Iris pigment epithelial cell (primary cell): ENCODE data around the gene GBGT1.
"Not testable (repeated sequence)": the region's sequence is repeated elsewhere in the genome, so short reads cannot be mapped to it uniquely, and the experiment has no call there.

Source experiments
- DNase-seq: peaks from one replicate; pipeline ENCODE4 v3.0.0-alpha.2; 2011; ENCODE audit warnings: low read depth

Gene GBGT1

DNA sequence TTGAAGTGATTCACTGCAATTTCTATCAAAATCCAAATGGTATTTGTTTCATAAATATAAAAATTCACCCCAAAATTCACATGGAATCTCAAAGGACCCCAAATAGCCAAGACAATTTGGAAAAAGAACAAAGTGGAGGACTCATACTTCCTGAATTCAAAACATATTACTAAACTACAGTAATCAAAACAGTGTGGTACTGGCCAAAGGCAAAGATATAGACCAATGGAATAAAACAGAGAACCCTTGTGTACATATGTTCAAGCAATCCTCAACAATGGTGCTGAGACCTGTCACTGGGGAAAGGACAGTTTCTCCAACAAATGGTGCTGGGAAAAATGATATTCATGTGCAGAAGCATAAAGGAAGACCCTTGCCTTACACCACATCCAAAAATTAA, 31.3 kb upstream of the GBGT1 start:
- DNase-seq, result no peak

DNA sequence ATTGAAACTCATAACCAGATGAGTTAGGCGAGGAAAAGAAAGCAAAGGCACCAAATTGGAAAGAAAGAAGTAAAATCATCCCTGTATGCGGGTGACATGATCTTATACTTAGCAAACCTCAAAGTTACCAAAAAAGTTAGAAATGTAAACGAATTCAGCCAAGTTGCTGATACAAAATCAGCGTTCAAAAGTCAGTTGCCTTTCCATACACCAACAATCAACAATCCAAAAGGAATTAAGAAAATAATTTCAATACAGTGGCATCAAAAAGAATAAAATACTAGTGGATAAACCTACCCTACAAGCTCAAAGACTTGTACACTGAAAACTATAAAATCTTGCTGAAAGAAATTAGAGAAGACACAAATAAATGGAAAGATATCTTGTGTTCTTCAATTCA, 30.9 kb upstream of the GBGT1 start:
- no peak for DNase-seq

DNA sequence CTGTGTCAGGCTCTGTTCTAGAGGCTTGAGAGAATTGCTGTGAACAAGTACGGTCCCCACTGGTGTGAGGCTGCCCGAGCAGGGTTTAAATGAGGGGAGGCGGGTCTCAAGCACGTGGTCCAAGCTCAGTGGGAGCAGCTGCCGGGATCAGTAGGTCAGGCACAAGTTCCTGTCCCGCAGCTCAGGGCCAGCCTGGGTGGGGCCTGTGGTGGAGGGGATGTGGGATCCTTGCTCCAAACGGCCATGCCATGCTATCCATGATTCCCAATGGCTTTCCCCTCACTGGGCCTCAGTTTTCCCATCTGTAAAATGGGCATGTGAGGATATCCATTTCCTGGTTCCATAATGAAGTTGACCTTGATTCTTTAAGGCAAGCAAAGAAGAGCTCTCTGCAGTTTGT, 28.3 kb upstream of the GBGT1 start:
- no peak for DNase-seq

DNA sequence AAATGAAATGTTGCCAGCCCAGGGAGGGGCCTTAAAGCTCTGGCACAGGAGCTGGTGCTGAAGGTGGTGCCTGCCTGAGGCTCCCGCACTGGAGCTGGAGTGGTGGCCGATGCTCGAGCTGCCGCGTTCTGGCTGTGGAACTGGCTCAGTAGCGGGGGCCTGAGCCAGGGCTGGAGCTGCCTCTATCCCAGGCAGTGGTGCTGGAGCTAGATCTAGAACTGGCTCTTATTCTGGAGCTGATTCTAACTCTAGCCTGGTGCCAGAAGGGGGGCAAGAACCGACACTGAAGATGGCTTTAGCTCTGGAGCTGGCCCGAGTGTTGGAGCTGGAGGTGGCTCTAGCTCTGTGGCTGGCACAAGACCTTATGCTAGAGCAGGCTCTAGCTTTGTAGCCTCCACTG, 26.1 kb upstream of the GBGT1 start:
- DNase-seq, result no peak

DNA sequence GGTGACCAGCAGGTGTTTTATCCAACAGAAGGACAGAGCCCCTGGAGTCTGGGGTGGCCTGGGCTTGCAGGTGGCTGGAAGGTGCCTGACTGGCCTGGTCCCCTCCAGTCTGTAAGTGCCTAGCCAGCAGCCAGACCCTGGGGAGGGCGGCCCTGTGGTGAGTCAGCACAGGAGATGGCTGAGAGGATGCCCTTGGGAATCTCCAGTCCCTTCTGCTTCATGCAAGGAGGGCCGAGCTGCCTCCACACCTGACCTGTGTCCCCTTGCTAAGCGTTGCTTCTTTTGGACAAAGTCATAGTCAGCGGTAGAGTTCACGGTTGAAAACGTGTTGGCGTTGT, 25.1 kb upstream of the GBGT1 start:
- DNase-seq, result no peak

DNA sequence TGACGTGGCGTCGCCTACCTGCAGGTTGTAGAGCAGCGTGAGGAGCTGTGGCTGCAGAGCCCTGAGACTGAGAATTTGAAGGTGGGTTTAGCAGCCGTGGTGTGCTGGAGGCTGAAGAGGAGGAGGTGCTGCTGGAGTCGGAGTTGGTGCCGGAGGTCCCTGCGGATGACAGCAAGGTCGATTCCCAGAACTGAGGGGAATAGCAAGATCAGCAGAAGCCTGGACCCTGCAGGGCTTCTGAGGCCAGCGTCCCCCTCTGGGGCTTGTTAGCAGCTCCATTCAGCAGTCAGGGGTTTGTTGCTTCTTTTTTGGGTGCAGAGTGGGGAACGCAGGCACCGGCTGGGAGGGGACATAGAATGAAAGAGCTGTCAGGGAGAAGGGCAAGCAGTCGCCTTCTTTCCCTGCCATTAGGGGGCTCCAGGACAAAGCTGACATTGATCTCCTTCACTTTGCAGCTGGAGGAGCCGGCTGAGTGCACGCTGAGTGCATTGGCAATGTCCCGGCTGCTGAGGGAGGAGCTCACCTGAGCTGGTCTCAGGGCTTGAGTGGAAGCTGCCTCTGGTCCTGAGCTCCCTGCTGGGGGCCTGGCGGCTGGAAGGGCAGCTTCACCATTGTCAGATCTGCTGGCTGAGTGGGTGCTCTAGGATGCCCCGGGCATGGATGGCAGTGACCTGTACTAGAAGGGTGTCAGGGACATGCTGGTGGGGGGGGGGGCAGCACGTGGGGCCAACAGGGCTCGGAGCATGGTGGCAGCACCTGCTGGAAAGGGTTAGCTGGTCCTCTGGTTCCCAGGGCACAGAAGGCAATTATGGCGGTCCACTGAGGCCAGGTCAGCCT, 24.5 kb upstream of the GBGT1 start:
- no peak for DNase-seq

DNA sequence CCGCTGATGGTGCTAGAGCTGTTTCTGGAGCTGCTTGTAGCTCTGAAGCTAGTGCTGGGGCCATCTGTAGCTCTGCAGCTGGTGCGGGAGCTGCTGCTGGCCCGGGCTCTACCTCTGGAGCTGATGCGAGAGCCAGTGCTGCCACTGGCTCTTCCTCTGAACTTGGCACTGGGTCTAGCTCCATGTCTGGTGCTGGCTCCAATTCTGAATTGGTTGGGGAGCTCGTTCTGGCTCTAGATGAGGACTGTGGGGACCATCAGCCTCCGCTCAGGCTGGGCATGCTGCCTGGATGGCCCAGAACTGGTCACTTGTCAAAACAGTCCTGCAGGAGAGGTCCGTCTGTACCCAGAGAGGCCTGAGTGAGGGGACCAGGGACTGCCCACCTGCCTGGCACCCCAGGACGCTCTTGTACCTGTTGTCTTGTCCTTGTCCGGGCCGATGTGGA, 23.9 kb upstream of the GBGT1 start:
- DNase-seq, result no peak

DNA sequence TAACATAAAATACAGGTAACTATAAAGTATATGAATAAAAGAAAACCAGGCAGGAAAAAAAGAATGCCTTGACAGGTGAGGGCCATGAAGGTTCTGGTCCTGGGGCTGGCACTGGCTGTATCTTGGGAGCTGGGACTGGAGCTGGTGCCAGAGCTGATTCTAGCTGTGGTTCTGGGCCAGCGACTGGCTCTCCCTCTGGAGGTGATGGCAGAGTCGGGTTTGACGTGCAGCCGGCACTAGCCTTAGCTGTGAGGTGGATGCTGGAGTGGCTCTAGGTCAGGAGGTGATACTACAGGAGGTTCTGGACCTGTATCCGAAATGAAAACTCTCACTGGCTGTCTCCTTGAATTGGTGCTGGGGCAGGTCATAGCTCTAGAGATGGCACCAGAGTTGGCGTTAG, 23.0 kb upstream of the GBGT1 start:
- no peak for DNase-seq

DNA sequence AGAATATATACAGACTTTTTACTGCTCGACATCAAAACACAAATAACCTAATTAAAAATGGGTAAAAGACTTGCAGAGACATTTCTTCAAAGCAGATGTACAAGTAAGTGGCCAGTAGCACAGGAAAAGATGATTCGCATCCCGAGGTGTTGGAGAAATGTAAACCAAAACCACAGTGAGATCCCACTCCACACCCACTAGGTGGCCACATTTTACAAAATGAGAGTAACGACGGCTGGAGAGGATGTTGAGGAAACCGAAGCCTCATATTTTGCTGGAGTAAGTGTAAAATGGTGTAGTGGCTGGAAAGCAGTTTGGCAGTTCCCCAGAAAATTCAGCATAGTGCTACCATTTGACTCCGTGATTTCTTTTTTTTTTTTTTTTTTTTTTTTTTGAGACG, 21.3 kb upstream of the GBGT1 start:
- DNase-seq, result peak; percentile 80

DNA sequence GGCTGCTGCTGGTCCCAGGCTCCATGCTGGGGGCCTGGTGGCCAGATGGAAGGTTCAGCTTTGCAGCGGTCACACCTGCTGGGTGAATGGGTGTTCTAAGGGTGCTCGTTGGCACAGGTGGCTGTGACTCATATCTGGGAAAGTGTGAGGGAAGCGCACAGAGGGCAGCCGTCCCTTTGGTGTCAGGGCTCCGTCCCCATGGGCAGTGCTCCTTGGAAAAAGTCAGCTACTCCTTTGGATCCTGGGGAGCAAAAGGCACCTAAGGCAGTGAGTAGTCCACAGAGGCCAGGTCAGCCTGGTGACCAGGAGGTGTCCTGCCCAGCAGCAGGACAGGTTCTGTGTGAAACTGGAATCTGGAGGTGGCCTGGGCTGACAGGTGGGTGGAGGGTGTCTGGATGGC, 18.4 kb upstream of the GBGT1 start:
- no peak for DNase-seq

DNA sequence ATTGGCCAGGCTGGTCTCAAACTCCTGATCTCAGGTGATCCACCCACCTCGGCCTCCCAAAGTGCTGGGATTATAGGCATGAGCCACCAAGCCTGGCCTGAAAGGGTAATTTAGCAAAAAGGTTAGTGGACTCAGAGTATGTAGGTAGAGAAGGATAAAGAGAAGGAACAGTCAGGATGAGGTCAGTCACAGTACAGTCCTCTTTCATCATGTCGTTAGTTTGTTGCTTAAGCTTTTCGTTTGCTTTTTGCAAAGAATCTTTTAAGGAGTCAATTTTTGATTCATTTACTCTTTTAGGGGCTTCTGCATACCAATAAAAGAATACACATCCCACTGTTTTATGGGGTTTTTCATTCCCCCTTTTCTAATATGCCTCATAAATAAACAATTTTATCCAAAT, 17.8 kb upstream of the GBGT1 start:
- peak; percentile 26 for DNase-seq

DNA sequence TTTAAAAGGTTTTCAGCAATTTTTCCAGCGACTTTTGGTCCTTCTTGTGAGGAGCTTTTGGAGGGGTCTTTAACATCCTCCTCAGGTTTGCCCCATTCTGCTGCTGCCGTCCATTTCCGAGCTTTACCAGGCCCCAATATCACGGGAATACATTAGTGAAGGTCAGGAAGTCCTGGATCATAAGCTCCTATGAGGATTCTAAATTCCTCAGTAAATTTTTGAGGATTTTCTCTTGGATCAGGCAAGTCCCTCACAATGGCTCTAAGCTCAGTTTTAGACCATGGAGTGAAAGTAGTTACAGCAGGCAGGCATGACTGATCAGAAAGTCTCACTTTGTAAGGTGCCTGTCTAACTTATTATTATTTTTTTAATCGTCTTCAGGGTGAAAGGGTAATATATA, 17.2 kb upstream of the GBGT1 start:
- no peak for DNase-seq

DNA sequence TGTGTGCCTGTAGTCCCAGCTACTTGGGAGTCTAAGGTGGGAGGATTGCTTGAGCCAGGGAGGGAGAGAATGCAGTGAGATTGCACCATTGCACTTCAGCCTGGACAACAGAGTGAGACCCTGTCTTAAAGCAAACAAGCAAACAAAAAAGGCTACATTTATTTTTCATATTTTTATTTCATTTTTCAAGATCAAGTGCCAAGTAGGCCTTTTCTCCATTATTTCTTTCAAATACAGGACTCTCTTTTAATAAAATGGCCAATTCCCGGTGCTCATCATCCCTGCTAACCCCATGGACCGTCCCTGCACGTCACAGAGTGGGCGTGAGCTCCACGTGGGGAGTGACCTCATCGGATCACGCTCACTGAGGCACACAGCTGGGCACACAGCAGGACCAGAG, 9.3 kb upstream of the GBGT1 start:
- no peak for DNase-seq

DNA sequence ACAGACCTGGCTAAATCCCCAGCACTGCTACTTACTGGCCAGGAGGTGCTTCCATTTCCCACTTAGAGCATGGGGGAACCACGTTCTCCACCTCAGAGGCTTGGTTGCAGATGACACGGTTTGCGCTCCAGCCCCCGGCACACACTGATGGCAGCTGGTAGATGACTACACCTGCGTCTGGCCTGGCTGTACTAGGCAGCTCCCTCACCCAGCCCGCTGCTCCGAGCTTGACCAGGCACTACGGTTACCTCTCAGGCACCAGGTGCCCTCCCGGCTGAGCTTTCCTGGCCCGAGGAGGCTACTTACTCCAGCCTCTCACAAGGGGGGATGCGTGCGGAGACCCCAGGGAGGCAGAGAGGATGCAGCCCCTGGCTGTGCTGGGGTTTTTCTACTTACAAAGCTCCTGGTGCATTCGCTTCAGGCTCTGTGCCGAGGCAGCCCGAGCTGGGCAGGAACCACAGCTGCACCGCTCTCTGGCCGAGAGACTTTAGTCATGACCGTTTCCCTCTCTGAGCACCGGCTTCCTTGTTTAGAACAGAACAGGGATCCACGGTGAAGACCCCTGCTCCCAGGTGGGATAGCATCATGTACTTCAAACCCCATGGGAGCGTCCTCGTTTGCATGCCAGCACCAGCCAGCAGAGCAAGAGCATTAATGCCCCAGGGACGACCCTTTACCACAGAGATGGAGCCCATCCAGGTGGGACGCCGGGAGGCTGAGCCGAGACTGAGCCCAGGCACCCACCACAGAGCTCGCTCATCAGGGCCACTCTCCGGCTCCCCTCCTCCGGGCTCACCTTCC, 7.6 kb upstream of the GBGT1 start:
- no peak for DNase-seq

DNA sequence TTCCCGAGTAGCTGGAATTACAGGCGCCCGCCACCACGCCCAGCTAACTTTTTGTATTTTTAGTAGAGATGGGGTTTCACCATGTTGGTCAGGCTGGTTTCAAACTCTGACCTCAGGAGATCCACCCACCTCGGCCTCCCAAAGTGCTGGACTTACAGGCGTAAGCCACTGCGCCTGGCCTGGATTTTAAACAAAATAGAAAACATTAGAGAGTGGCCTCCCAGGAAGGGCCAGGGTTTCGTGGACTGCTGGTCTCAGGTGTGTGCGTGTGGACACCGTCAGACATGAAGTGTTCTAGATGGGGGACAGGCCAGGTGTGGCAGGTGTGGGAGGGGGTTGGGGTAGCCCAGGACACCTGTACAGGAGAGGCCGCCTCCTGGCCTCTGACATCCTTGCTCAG, 7.0 kb upstream of the GBGT1 start:
- no peak for DNase-seq

DNA sequence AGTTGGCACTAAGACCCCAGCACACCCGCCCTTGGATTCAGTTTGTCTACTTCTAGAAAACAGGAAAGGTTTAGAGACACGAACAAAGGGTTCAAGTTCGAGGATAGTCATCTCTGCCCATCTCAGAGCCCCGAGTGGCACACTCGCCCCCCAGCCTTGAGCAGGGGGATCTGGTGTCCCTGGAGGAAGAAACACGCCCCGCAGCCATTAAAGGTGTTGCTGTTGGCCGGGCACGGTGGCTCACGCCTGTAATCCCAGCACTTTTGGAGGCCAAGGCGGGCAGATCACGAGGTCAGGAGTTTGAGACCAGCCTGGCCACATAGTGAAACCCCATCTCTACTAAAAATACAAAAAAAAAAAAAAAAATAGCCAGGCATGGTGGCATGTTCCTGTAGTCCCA, 6.0 kb upstream of the GBGT1 start:
- DNase-seq, result not testable (repeated sequence)

DNA sequence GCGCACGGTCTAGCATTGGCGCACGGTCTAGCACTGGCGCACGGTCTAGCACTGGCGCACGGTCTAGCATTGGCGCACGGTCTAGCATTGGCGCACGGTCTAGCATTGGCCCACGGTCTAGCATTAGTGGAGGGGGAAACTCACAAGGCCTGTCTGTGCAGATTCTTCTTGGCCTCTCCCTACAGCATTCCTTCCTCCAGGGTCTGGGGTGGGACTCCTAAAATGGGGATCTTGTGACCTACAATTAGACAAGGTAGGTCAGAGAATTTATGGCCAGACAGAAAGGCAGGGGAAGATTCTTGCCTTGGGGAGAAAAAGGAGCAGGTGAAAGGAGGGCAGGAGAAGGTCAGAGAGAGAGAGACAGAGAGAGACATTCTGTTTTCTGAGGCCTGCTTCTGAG, 5.4 kb upstream of the GBGT1 start:
- no peak for DNase-seq

DNA sequence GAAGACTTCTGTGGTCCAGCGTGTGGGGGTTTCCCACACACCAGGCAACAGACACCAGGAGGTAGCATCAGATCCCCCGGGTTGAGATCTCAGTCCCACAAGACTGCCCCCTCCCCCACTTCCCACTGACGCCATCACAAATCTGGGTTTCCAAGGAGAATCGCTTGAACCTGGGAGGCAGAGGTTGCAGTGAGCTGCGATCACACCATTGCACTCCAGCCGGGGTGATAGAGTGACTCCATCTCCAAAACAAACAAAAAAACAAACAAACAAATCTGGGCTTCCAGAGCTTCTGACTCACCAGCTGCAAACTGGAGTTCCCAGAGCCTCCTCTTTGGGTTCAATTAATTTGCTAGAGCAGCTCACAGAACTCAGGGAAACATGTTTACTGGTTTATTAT, 4.7 kb upstream of the GBGT1 start:
- DNase-seq, result no peak

DNA sequence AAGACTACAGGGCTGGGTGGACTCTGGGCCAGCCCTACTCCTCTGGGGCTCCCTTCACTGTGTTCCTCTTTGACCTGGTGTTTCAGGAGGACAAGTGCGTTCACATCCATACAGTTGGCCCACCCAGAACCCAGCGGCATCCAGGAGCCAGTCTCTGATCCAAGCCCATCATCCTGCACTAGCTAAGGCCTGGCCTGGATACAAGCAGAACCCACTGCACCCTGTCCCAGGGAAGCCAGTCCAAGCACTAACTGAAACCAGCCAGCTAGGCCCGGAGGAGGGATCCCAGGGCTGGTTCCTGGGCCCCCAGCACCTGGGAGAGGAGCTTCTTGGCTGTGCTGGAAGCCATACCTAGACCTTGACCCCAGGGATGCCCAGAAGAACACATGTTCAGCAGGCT, 4.1 kb upstream of the GBGT1 start:
- no peak for DNase-seq

DNA sequence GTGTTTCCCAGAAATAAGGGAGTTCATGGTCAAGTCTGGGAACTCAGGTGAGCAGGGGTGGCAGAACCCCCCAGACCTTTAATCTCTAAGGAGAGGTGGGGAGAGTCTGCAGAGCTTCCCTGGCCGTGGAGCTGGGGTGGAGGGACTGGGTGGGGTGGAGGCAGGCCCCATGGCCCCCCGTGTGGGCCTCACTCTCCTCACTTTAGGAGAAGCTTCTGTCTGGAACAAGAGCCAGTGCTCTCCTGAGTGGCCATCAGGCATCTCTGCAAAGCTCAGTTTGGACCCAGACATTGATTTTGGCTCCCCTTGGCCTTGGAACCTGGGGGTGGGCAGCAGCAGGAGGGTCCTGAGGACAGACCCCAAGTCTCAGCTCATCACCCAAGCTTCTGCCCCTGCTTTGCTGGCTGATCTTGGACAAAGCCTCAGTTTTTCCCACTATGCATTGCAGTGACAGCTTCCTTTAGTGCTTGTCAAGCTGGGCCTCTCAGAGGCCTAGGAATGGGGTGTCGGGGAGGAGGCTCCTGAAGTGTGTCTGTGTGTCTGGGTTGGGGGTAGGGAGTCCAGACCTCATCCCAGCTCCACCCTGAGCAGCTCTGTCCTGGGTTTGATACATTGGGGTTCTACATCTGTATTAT, 3.5 kb upstream of the GBGT1 start:
- no peak for DNase-seq

DNA sequence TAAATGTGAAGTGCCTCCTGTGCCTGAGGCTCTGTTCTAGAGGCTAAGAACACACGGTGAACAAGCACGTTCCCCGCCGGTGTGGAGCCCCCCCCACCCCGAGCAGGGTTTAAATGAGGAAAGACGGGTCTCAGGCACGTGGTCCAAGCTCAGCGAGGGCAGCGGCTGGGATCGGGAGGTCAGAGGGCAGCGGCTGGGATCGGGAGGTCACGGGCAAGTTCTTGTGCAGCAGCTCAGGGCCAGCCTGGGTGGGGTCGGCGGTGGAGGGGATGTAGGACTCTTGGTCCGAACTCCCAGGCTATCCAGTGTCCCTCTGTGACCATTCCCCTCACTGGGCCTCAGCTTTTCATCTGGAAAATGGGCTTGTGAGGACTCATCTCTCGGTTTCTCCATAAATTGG, 2.7 kb upstream of the GBGT1 start:
- no peak for DNase-seq

DNA sequence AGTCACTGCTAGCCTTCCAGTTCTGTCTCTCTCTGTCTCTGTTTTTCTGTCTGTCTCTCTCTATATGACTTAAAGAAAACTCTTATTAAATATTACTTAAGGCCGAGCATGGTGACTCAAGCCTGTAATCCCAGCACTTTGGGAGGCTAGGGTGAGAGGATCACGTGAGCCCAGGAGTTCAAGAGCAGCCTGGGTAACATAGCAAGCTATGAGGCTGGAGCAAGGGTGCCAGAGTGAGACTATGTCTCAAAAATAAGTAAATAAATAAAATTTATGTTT, 1.7 kb upstream of the GBGT1 start:
- no peak for DNase-seq

DNA sequence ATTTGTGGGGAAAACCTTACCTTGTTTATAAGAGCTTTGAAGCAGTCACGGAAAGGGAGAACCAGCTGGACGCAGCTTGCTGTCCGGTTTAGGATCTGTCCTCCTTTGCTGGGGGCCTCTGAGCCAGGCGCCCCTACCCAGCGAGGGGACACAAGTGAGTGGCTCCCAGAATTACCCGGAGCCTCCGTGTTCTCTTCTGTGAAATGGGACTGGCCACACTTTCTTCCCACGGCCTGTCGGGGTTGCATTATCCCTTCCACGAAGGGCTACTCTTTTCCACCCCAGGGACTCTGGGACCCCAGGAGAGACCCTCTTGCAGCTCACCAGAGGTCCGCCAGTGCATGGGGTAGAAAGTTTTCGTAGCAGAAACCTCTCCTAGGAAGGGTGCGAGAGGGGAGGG, 477 bp upstream of the GBGT1 start:
- DNase-seq, result no peak
